Thyroid gland (tissue), 4 donors: ENCODE results near the gene UBAC1. TPM values are rescaled to one million over a fixed set of nuclear protein-coding genes. Genes with fewer than 3 reads are reported as not detected.
"Not testable (repeated sequence)": the region's sequence is repeated elsewhere in the genome, so short reads cannot be mapped to it uniquely, and the experiment has no call there.

Source experiments
- DNase-seq, 2 donors: peaks; one replicate each; pipeline ENCODE4 v3.0.0-alpha.2; 2019
- H3K27ac ChIP-seq, 3 donors: fragments of 200-600 bp; sonication (generic); 1 replicate in 2 of 3; 2 replicates in 1 of 3; pipeline ENCODE4 v1.5.1; 2016 to 2019; ENCODE audit warnings: mild to moderate bottlenecking in 1 of 3, moderate library complexity in 1 of 3
- H3K27me3 ChIP-seq: fragments of 200-600 bp; sonication (generic); one replicate; pipeline ENCODE4 v1.5.1; 2019
- H3K36me3 ChIP-seq, 2 donors: fragments of 200-600 bp; sonication (generic); one replicate each; pipeline ENCODE4 v1.5.1; 2016 to 2019
- H3K4me1 ChIP-seq, 2 donors: fragments of 200-600 bp; sonication (generic); one replicate each; pipeline ENCODE4 v1.5.1; 2017 to 2019
- H3K4me3 ChIP-seq, 3 donors: fragments of 200-600 bp; sonication (generic); replicated peaks in 1 of 3; 1 replicate in 2 of 3; 2 replicates in 1 of 3; pipeline ENCODE4 v1.5.1; 2016; ENCODE audit warnings: mild to moderate bottlenecking in 1 of 3
- H3K9me3 ChIP-seq: fragments of 200-600 bp; sonication (generic); one replicate; pipeline ENCODE4 v1.5.1; 2017
- CTCF ChIP-seq, 6 experiments: fragments of 200-600 bp in 3 of 6; fragments of 450-650 bp in 3 of 6; sonication (generic) in 3 of 6; IDR thresholded peaks; one replicate each; pipeline ENCODE4 v1.5.1; 2016 to 2019; ENCODE audit warnings: antibody characterized with exemption in 6 of 6, mild to moderate bottlenecking in 2 of 6, inconsistent platforms in 1 of 6, moderate library complexity in 1 of 6
- POLR2A ChIP-seq, 2 donors: fragments of 450-650 bp; IDR thresholded peaks; one replicate each; pipeline ENCODE4 v1.6.1; 2017; ENCODE audit warnings: antibody characterized with exemption in 2 of 2, mild to moderate bottlenecking in 2 of 2, moderate library complexity in 1 of 2
- WGBS, 2 donors: methylation state at CpG; one replicate each; pipeline ENCODE4 v1.1.5; 2017; 5-methylcytosine and 5-hydroxymethylcytosine counted together
- intact Hi-C: fragments of 100-400 bp; cut with DNase I; formaldehyde crosslinking; loops from one replicate; pipeline ENCODE4 v1.15.1; 2023
- total RNA-seq, 4 donors: library from RNA; depleted of rRNA; stranded (reverse); fragments of >200 nt; gene quantifications; one replicate each; pipeline ENCODE4 v1.2.3, GENCODE V29; 2016

Gene UBAC1
- total RNA-seq, 4 donors from 2014 or later = 37.9 to 56.2 (median 44.2) TPM

GRCh38 chr9:135951889-135952663 is 9.1 kb downstream of the UBAC1 start:
- Histone ChIP-seq H3K36me3 (peaks cover 17 to 43% of the 10 kb centered on the region in 2 donors), H3K27ac (no peak overlapping the region), H3K27me3 (no peaks in the 10 kb centered on the region), H3K4me3 (no peak overlapping the region), H3K9me3 (no peaks in the 10 kb centered on the region), H3K4me1 (no peaks in the 10 kb centered on the region)
- TF ChIP-seq POLR2A (IDR thresholded peaks at IDR 0.05) = no peak
- no peak for TF ChIP-seq CTCF (IDR thresholded peaks at IDR 0.05)
- no peak for DNase-seq
- 81 to 82% methylated on average over 14 to 18 of the region's 18 CpGs for WGBS, 2 donors
- intact Hi-C loops = no loop called here

GRCh38 chr9:135951310-135951709 is 9.9 kb downstream of the UBAC1 start:
- WGBS, 2 donors = 95% methylated on average over 8 of the region's 8 CpGs
- intact Hi-C loops, DNase-seq, H3K4me3 ChIP-seq, H3K27ac ChIP-seq, H3K9me3 ChIP-seq, H3K4me1 ChIP-seq, H3K27me3 ChIP-seq: not testable (repeated sequence)
- peaks cover 17 to 48% of the 10 kb centered on the region in 2 donors for H3K36me3 ChIP-seq

GRCh38 chr9:135950841-135951240 is 10.3 kb downstream of the UBAC1 start:
- 90 to 92% methylated on average over 4 of the region's 4 CpGs for WGBS, 2 donors
- peaks cover 21 to 53% of the 10 kb centered on the region in 2 donors for H3K36me3 ChIP-seq
- intact Hi-C loops, H3K27me3 ChIP-seq, H3K4me1 ChIP-seq, H3K9me3 ChIP-seq, H3K4me3 ChIP-seq, H3K27ac ChIP-seq, DNase-seq: not testable (repeated sequence)

- no peak overlapping the region for H3K27ac ChIP-seq
- H3K36me3 ChIP-seq = peaks cover 27 to 59% of the 10 kb centered on the region in 2 donors
- intact Hi-C loops = no loop called here
- H3K9me3 ChIP-seq = no peaks in the 10 kb centered on the region
- no peaks in the 10 kb centered on the region for H3K4me1 ChIP-seq
- TF ChIP-seq POLR2A (IDR thresholded peaks at IDR 0.05) (no peak), CTCF (IDR thresholded peaks at IDR 0.05) (no peak)
- 93 to 95% methylated on average over 12 of the region's 12 CpGs for WGBS, 2 donors
- DNase-seq = no peak
- no peak overlapping the region for H3K4me3 ChIP-seq
- no peaks in the 10 kb centered on the region for H3K27me3 ChIP-seq
These were observed 11.0 kb downstream of the UBAC1 start for GRCh38 chr9:135950135-135950682.

GRCh38 chr9:135949501-135950134 is 11.6 kb downstream of the UBAC1 start:
- 92% methylated on average over 19 to 21 of the region's 26 CpGs for WGBS, 2 donors
- Histone ChIP-seq H3K4me3 (no peak overlapping the region), H3K36me3 (peaks cover 32 to 65% of the 10 kb centered on the region in 2 donors), H3K9me3 (no peaks in the 10 kb centered on the region), H3K27ac (no peak overlapping the region), H3K27me3 (no peaks in the 10 kb centered on the region), H3K4me1 (no peaks in the 10 kb centered on the region)
- no peak for TF ChIP-seq CTCF (IDR thresholded peaks at IDR 0.05)
- no peak for TF ChIP-seq POLR2A (IDR thresholded peaks at IDR 0.05)
- intact Hi-C loops = no loop called here
- DNase-seq = no peak

- Histone ChIP-seq H3K4me3 (no peak overlapping the region), H3K27me3 (no peaks in the 10 kb centered on the region), H3K4me1 (no peaks in the 10 kb centered on the region), H3K27ac (no peak overlapping the region), H3K36me3 (peaks cover 38 to 66% of the 10 kb centered on the region in 2 donors), H3K9me3 (no peaks in the 10 kb centered on the region)
- intact Hi-C loops = no loop called here
- TF ChIP-seq POLR2A (IDR thresholded peaks at IDR 0.05) (no peak), CTCF (IDR thresholded peaks at IDR 0.05) (no peak)
- WGBS, 2 donors = 90 to 91% methylated on average over 4 of the region's 4 CpGs
- DNase-seq = no peak
These were observed 12.2 kb downstream of the UBAC1 start for GRCh38 chr9:135948968-135949367.
